ENCODE measurements around the gene PROM1.

PROM1 gene

DNA sequence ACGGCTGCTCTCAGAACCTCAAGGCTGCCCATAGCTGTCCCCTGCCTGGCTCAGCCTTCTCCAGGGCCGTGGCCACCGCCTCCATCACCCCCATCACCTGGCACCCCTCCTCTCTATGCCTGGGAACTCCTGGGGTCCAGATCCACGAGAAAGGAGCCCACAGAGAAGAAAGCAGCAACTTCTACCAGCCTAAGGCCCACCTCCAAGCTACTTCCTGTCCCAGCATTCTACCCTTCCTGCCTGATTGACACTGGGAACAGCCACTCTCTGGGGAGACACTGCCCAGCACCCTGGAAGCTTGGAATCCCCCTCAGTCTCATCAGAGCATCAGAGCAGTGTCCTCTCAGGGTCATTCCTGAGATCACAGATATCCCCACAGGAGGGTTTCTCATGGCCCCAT is 36.9 kb upstream of the PROM1 start:
- Histone ChIP-seq H3K36me3 (no peaks in the 10 kb centered on the region), H3K27ac (no peak overlapping the region)

DNA sequence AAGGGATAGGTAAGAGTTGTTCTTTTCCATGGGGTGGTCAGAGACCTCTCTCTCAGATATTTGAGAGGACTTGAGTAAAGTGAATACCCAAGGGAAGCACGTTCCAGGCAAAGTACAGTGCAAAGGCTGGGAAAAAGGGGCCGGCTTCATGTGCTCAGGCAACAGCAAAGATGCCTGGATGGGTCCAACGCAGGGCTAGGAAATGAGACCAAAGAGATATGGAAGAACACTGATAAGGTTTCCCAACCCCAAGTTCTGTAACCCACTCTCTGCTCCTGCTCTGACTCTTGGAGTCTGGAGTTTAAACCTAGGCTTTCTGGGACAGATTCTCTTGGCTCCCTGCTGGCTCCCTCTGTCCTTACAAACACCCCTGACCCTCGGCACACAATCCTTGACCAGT is 36.2 kb upstream of the PROM1 start:
- no peaks in the 10 kb centered on the region for H3K27me3 ChIP-seq
- TF ChIP-seq, protein P1, sequence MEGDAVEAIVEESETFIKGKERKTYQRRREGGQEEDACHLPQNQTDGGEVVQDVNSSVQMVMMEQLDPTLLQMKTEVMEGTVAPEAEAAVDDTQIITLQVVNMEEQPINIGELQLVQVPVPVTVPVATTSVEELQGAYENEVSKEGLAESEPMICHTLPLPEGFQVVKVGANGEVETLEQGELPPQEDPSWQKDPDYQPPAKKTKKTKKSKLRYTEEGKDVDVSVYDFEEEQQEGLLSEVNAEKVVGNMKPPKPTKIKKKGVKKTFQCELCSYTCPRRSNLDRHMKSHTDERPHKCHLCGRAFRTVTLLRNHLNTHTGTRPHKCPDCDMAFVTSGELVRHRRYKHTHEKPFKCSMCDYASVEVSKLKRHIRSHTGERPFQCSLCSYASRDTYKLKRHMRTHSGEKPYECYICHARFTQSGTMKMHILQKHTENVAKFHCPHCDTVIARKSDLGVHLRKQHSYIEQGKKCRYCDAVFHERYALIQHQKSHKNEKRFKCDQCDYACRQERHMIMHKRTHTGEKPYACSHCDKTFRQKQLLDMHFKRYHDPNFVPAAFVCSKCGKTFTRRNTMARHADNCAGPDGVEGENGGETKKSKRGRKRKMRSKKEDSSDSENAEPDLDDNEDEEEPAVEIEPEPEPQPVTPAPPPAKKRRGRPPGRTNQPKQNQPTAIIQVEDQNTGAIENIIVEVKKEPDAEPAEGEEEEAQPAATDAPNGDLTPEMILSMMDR (IDR thresholded peaks at IDR 0.05): no peak
- no peaks in the 10 kb centered on the region for H3K36me3 ChIP-seq
- H3K27ac ChIP-seq: no peak overlapping the region
- intact Hi-C loops (cut with DNase I; ENCODE audit: low total_unique reads): no loop called here
- H3K4me3 ChIP-seq: no peak overlapping the region
- peaks cover 0 to 16% (median 0%) of the 10 kb centered on the region in 4 donors for H3K4me1 ChIP-seq
- DNase-seq: no peak
- H3K9me3 ChIP-seq: no peaks in the 10 kb centered on the region

More for the DNA sequence above, 36.9 kb upstream of the PROM1 start:
- DNase-seq: no peak
- TF ChIP-seq, protein P1 (IDR thresholded peaks at IDR 0.05): no peak
- H3K9me3 ChIP-seq: no peaks in the 10 kb centered on the region
- peaks cover 0 to 18% (median 2%) of the 10 kb centered on the region in 4 donors for H3K4me1 ChIP-seq
- intact Hi-C loops (cut with DNase I; ENCODE audit: low total_unique reads): no loop called here
- no peaks in the 10 kb centered on the region for H3K27me3 ChIP-seq
- no peak overlapping the region for H3K4me3 ChIP-seq

DNA sequence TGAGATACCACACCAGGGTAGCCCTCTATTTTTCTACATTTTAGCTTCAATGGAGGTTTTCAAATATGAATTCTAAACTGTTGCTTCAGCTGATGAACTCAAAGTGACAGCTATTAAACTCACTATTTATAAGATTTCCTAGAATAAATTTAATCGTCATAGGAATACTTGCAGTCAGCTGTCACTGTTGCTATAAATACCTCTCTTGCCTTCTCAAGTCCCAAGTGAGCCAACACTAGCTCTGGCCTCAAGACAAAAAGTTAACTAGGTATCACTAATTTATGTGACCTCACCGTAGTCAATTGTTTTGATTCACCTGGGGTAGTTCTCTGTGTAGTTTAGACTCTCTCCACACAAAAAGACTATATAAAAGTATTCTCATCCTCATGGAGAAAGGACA is 34.3 kb upstream of the PROM1 start:
- H3K4me3 ChIP-seq: no peak overlapping the region
- DNase-seq: no peak

DNA sequence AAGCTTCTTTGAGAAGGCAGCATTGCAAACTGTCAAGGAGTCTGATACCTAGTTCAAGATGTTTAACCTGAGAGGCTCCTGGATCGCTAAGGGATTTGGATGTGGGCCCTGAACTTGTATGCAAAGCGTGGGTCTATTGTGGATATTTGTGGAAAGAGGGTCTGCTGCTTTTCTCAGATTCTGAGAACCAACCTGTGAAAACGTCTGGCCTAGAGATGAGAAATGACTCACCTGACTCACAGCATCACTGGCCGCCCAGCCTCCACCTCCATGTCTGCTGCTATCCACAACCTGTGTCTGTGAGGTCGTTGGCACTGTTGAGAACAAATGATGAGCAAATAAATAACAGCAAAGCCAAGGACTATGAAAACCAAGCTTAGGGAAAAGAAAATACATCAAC is 33.3 kb upstream of the PROM1 start:
- Histone ChIP-seq H3K9me3 (no peaks in the 10 kb centered on the region), H3K4me1 (peaks cover 0 to 16% (median 0%) of the 10 kb centered on the region in 4 donors), H3K4me3 (no peak overlapping the region), H3K27me3 (no peaks in the 10 kb centered on the region), H3K36me3 (no peaks in the 10 kb centered on the region), H3K27ac (no peak overlapping the region)
- intact Hi-C loops (cut with DNase I; ENCODE audit: low total_unique reads): no loop called here
- no peak for DNase-seq
- TF ChIP-seq, protein P1 (IDR thresholded peaks at IDR 0.05): no peak

More for the DNA sequence above, 34.3 kb upstream of the PROM1 start:
- intact Hi-C loops (cut with DNase I; ENCODE audit: low total_unique reads): no loop called here
- Histone ChIP-seq H3K36me3 (no peaks in the 10 kb centered on the region), H3K27me3 (no peaks in the 10 kb centered on the region), H3K27ac (no peak overlapping the region), H3K9me3 (no peaks in the 10 kb centered on the region), H3K4me1 (peaks cover 0 to 16% (median 0%) of the 10 kb centered on the region in 4 donors)
- TF ChIP-seq, protein P1 (IDR thresholded peaks at IDR 0.05): no peak

DNA sequence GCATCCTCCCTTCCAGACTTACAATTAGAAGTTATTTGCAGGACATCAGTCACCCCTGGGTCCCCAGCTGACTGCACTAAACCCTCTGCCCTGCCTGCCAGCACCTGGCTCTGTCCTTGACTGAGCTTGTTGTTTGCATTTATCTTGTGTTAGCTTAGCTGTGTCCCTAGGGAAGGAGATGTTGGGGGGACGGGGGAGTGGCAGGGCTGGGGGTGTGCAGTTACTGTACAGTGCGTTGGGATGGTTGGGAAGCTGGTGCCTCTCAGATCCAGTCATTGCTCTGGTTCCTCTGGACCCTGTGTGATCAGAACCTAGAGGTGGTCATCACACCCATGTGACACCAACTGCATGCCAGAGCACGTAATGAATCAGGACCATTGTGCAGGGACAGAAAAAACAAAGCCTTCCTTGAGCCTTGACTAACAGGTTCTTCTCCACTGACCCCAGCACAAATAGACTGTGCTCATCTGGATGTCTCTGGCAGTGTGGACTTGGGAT is 32.7 kb upstream of the PROM1 start:
- Histone ChIP-seq H3K36me3 (no peaks in the 10 kb centered on the region), H3K4me1 (peaks cover 0 to 16% (median 0%) of the 10 kb centered on the region in 4 donors), H3K4me3 (no peak overlapping the region), H3K9me3 (no peaks in the 10 kb centered on the region), H3K27me3 (no peaks in the 10 kb centered on the region), H3K27ac (no peak overlapping the region)
- intact Hi-C loops (cut with DNase I; ENCODE audit: low total_unique reads): no loop called here
- no peak for DNase-seq
- TF ChIP-seq, protein P1 (IDR thresholded peaks at IDR 0.05): no peak

DNA sequence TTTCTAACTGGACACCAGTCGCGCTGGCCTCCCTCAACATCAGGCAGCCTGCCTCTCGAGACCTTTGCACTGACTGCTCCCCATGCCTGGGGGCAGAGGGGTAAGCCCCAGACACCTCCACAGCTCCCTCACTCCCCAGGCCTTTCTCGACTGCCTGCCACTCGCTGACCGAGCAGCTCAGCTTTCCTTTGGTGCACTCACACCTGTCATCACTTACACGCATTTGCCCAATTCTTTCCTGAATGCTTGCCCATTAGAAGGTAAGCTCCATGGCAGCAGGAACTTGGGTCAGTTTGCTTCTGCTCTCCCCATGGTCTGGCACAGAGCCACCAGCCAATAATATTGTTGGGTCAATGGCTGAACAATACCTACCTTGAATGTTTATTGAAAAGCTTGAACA is 32.2 kb upstream of the PROM1 start:
- intact Hi-C loops (cut with DNase I; ENCODE audit: low total_unique reads): no loop called here
- no peaks in the 10 kb centered on the region for H3K9me3 ChIP-seq
- H3K4me3 ChIP-seq: no peak overlapping the region
- H3K27me3 ChIP-seq: no peaks in the 10 kb centered on the region
- H3K27ac ChIP-seq: no peak overlapping the region
- peaks cover 0 to 16% (median 0%) of the 10 kb centered on the region in 4 donors for H3K4me1 ChIP-seq
- DNase-seq: no peak
- H3K36me3 ChIP-seq: no peaks in the 10 kb centered on the region
- TF ChIP-seq, protein P1 (IDR thresholded peaks at IDR 0.05): no peak
